HG03064 (cell line): Measurements from ENCODE around the gene RNASE11.
"Not testable (repeated sequence)": the region's sequence is repeated elsewhere in the genome, so short reads cannot be mapped to it uniquely, and the experiment has no call there.

Experiments
- ATAC-seq: cut with Tn5 transposase; IDR thresholded peaks from one replicate; pipeline ENCODE4 v1.9.1; 2021; ENCODE audit warnings: low read depth; ENCODE audit not compliant: unreplicated experiment

Gene RNASE11

DNA sequence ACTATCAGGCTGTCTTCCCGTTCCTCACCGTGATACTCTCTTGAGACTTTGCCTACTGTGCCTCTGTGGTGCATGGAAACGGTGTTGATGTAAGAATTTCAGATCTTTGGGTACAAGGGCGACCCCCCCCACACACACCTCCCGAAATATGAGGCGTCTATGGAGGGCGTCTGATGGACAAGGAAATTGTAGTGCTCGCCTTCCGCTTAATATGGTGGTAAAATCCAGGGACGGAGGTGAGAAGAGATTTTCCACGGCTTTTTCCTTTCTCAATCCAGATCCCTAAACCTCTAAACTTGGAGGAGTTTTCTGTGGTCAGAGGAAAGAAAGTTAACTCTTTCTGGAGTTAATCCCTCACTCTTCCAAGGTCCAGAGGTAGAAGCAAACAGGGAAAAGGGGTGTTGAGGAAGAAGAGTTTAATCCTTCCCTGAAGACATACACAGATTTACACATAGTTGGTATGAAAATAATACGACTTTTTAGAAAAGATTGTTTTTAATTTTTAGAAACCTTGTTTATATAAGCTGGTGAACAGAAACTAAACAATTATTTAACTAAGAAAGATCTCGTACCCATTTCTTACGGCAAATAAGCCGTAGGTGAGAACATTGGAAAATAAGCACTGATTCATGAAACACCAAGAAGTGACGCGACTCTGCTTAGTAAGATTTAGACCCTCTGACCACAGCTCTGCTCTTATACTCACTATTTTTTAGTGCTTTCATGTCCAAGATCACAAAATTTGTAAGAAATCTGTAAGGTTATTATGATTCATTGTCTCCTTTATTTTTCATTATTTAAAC, 26.4 kb upstream of the RNASE11 start:
- ATAC-seq = no peak

DNA sequence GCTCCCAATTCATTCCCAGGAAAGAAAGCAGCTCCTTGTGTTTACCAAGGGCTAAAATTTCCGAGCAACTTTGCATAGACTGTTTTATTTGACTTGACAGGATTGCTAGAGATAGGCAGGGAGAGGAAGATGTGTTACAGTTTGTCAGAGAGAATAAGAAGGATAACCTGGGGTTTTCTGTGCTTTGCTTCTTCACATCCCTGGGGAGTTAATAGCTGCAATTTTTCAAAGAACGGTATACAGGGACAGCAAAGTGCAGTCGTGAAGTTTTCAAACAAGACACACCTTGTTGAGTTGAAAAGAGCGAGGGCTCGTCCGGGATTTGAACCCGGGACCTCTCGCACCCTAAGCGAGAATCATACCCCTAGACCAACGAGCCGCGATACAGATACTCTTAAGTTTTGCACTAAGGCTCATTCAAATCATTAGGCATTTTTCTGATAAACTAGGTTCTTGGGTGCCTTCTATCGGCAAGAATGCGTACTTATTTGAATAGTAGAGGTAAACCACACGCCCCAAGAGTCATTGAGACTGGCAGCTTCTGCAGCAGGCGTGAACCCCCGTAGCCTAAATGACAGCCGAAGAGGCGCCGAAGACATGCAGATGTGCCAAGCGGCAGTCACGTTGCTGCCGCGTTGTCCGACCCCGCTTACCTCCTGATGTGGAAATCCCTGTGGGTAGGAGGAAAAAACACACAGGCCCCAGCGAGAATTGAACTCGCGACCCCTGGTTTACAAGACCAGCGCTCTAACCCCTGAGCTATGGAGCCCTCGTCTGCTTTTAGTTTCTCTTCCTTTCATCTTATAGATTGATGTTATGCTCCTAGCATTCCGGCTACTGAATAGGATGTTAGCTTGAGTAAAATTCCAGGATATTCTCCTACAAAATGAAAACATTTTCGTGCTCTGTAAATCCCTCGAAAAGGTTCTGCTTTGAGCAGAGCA, 25.6 kb upstream of the RNASE11 start:
- peak; percentile 60 for ATAC-seq

DNA sequence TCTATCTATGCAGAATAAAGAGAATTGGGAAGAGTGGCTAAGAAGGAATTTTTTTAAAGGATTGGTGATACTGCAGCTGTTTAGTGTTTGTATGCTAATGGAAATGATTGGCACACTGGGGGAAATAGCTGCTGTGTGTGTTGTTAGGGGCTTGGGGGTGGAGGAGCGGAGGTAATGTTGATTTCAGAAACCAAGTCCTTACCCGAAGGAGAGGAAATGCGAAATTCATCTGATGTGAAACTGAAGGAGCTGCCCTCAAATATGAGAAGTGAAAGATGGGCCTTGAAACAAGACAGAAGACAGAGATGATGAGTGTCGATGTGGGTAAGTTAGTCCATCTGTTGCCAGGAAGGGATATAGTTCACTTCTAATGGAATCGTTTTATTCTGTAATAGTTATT, 24.6 kb upstream of the RNASE11 start:
- ATAC-seq = no peak

DNA sequence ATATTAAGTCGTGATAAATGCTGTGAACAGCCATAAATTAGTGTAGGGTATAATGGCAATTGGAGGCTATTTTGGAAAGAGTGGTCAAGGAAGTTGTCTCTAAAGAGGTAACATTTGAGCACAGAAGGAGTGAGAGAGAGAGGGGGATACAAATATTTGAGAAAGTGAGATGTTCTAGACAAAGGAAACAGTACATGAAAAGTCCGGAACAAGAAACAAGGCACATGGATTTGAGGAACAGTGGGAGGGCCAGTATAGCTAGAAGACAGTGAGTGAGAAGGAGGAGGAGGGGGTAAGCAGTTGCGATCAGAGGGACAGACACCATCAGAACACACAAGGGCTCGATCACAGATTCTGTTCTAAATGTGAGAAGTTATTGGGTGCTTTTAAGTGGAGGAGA, 23.5 kb upstream of the RNASE11 start:
- ATAC-seq = no peak

- no peak for ATAC-seq
Measured at GRCh38 chr14:20610002-20610765, 22.4 kb upstream of the RNASE11 start.

DNA sequence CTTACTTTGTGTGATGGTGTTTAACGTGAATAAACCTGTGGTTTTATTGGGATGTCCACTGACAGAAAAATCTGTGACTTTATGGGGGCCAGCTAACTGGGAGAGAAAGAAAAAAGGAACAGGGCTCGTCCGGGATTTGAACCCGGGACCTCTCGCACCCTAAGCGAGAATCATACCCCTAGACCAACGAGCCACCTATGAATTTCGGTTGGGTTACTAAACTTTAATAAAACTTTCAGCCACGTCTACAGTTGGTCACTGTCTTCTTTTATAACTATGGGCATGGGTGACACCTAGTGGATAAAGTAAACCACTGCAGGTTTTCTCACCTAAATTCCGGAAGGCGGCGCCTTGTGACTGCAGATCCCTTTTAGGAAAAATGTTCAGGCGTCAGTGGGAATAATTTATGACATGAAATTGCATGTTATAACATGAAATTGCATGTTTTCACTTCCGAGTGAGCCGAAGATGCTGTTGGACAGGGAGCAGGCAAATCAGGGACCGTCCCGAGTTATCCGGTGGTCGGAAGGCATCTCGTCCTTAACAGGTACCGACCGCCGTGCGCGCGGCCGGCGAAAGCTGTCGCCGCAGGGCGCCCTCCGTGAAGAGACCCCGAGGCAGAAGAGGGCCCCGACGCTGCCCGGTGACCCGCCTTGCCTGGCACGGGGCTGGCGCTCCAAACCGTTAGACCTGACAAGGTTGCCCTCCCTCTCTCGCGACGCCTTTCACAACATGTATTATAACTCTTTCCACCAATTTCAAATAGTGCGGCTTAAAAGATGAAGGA, 21.6 kb upstream of the RNASE11 start:
- ATAC-seq = no peak

DNA sequence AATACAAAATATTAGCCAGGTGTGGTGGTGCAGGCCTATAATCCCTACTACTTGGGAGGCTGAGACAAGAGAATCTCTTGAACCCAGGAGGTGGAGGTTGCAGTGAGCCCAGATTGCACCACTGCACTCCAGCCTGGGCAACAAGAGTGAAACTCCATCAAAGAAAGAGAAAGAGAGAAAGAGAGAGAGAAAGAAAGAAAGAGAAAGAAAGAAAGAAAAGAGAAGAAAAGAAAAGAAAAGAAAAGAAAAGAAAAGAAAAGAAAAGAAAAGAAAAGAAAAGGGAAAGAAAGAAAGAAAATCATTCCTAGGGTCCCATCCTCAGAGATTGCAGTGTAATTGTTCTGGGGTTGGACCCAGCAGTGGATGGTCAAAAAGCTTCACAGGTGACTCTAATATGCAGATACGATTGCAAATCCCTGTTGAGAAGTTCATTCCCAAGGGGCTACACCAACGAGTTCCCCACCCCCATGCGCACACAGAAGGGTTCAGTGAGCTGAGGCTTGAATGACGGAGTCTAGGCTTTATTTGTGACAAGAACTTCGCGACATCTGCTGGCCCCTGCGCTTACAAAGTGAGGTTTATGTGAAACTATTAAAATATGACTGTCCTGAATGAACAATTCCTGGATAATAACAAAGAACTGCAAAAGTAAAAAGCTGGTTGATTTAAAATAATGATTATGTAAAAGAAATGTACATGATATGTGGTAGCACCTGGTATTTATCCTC, 20.7 kb upstream of the RNASE11 start:
- ATAC-seq = no peak

GRCh38 chr14:20607617-20608016, 19.8 kb upstream of the RNASE11 start:
- ATAC-seq = no peak

DNA sequence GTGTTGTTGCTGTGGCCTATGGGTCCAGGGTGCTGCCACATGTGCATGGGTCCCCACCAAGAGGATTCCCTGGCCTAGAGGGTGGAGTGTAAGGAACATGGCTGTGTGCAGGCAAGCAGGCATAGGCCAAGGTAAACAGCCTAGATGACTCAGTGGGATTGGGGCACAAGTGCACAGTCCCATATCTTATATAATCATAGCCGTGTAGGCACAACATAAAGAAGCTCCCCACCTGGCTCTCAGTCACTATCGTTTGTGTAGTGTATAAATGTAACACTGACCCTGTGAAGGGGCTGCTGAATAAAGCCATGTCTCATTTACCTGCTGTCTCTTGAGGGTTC, 19.1 kb upstream of the RNASE11 start:
- no peak for ATAC-seq

DNA sequence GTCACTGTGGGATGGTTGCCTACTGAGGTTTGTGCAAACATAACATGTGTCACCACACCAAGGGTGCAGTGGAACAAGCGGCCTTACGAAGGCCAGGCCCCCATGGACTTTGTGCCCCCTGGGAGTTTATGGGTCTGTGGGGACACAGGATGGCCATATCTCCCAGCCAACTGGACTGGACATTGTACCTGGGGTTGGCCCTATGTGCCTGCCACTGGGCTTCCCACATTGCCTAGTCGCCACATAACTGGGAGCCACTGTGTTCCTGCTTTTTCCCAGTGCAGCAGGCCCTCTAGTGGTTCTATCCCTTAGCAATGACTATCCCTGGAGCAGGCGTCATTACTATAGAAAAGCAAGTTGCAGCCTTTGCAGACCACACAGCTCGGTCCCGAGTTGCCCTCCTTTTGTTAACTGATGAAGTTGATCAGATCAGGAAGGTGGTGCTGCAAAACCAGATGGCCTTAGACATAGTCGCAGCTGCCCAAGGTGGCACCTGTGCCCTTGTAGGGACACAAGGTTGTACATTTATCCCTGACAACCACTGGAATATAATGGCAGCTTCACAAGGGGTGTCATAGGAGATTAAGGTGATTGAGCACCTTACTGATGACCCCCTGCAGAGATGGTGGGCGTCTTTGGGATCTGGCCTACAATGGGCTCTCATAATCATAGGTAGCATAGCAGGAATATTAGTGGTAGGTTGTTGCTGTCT, 18.5 kb upstream of the RNASE11 start:
- no peak for ATAC-seq

- ATAC-seq = no peak
Measured at GRCh38 chr14:20603813-20604690, 16.3 kb upstream of the RNASE11 start.

DNA sequence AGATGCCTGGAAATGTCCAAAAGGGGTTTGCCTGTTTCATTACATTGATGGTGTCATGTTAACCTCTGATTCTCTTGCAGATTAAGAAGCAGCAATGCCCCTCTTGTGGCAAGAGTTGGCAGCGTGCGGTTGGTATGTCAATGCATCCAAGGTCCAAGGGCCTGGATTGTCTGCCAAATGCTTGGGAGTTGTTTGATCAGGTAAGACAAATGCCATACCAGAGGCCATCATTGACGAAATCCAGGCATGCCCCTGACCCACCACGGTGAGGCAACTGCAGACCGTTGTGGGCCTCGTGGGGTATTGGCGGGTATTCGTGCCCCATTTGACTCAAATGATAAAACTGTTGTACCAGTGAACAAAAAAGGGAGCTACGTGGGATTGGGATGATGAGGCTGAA, 14.8 kb upstream of the RNASE11 start:
- ATAC-seq = no peak

- no peak for ATAC-seq
Measured at GRCh38 chr14:20601522-20601921, 13.7 kb upstream of the RNASE11 start.

- ATAC-seq = no peak
Measured at GRCh38 chr14:20597108-20597507, 9.3 kb upstream of the RNASE11 start.

- ATAC-seq = not testable (repeated sequence)
Measured at GRCh38 chr14:20595726-20596125, 7.9 kb upstream of the RNASE11 start.

DNA sequence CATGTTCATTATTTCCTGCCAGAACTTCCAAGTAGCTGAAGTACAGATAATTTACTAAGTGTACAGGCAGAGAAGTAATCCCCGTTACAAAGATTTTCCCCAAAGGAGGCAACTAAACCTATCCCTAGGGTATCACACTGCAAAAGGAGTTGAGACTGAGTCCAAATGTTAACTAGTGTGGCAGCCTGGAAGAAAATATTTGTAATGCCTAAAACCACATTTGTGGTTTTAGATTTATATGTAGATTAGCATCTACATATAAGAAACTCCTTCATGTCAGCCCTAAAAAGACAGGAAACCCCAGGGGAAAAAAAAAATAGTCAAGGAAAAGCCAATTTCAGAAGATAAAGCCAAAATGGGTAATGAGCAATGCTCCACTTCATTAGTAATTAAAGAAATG, 4.8 kb upstream of the RNASE11 start:
- ATAC-seq = no peak

DNA sequence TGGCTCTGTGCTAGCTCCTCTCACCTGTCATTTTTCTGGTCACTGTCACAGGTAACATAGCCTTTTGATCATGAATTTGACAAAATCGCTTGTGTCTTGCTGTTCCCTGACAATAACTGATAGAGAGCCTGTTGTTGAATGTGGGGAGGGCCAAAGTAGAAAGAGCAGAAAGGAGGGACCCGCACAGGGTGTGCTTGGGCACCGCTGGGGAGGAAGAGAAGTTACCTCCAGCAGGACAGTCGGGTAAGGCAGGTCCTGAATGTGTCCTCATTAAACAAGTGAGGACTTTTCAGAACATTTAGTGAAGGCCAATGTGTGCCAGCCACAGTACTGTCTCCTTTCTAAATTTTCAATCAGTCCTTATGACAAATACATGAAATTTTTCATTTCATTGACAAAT, 3.4 kb upstream of the RNASE11 start, which contains the start of gene RNASE12:
Gene RNASE12, minus strand, starts transcription at position 142 of the 400 bp plus-strand sequence. CDS start 653 bp downstream, outside the sequence.
- ATAC-seq = no peak

DNA sequence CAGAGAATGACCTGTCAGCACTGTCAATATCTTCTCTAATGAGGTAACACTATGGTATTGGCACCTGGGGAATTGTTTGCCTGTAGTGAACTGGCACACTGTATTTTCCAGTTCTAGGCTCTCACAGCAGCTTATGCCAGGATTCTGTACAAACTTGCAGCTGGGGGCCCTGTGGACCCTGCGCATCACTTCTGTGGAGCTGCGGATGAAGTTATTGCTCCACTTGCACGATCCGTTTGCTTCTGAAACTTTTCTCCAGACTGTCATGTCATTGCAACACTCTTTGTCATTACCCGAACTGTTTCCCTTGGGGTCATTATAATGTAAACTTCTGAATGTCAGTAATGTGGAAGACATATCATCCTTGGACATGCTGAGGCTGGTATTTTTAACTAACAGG, 3.9 kb downstream of the RNASE11 start:
- no peak for ATAC-seq
